CD14-positive monocyte (primary cell): ENCODE data around the gene C3orf49. TPM values are rescaled to one million over a fixed set of nuclear protein-coding genes. Genes with fewer than 3 reads are reported as not detected.

Experiments used
- DNase-seq, 3 donors: peaks; one replicate each; pipeline ENCODE4 v3.0.0-alpha.2; 2011 to 2022
- H2AFZ ChIP-seq: 2 replicates; pipeline ENCODE4 v1.6.0; 2012; ENCODE audit warnings: mild to moderate bottlenecking, low read depth, low read length, inconsistent platforms; ENCODE audit not compliant: insufficient read depth, poor library complexity, severe bottlenecking
- H3K27ac ChIP-seq, 2 donors: 1 replicate in 1 of 2; 2 replicates in 1 of 2; pipeline ENCODE4 v1.5.1; 2012 to 2013; ENCODE audit warnings: low read length in 2 of 2, control low read depth in 1 of 2, inconsistent platforms in 1 of 2, low read depth in 1 of 2, mild to moderate bottlenecking in 1 of 2
- H3K27me3 ChIP-seq, 2 donors: one replicate each; pipeline versions ENCODE4 v1.6.0 to v1.6.1; 2011 to 2013; ENCODE audit warnings: low read length in 2 of 2; ENCODE audit not compliant: control insufficient read depth in 2 of 2, insufficient read depth in 2 of 2
- H3K36me3 ChIP-seq, 2 donors: replicated peaks in 1 of 2; 1 replicate in 1 of 2; 2 replicates in 1 of 2; pipeline versions ENCODE4 v1.5.1 to v1.6.1; 2012 to 2013; ENCODE audit warnings: low read length in 2 of 2, control low read depth in 1 of 2, inconsistent platforms in 1 of 2, mild to moderate bottlenecking in 1 of 2; ENCODE audit not compliant: insufficient read depth in 2 of 2, control insufficient read depth in 1 of 2
- H3K4me1 ChIP-seq, 2 donors: 1 replicate in 1 of 2; 2 replicates in 1 of 2; pipeline versions ENCODE4 v1.5.1 to v1.6.1; 2012 to 2013; ENCODE audit warnings: low read length in 2 of 2, control low read depth in 1 of 2, inconsistent platforms in 1 of 2, mild to moderate bottlenecking in 1 of 2, moderate library complexity in 1 of 2; ENCODE audit not compliant: insufficient read depth in 2 of 2, control insufficient read depth in 1 of 2
- H3K4me2 ChIP-seq: replicated peaks from 2 replicates; pipeline ENCODE3; 2012; ENCODE audit warnings: low read length, moderate library complexity, mild to moderate bottlenecking; ENCODE audit not compliant: poor library complexity, severe bottlenecking; ENCODE audit errors: extremely low read depth
- H3K4me3 ChIP-seq, 3 experiments: fragments of 200-600 bp in 1 of 3; sonication (generic) in 1 of 3; replicated peaks in 1 of 3; 1 replicate in 2 of 3; 2 replicates in 1 of 3; pipeline ENCODE4 v1.5.1; 2011 to 2013; ENCODE audit warnings: low read length in 3 of 3, mild to moderate bottlenecking in 3 of 3, control low read depth in 2 of 3, low read depth in 2 of 3, inconsistent platforms in 1 of 3, moderate library complexity in 1 of 3
- H3K79me2 ChIP-seq: 2 replicates; pipeline ENCODE4 v1.6.0; 2012; ENCODE audit warnings: mild to moderate bottlenecking, control low read depth, inconsistent platforms, low read length, moderate library complexity; ENCODE audit not compliant: insufficient read depth
- H3K9ac ChIP-seq: 2 replicates; pipeline ENCODE4 v1.6.0; 2017; ENCODE audit warnings: low read length, mild to moderate bottlenecking; ENCODE audit not compliant: insufficient read depth, poor library complexity, severe bottlenecking
- H3K9me3 ChIP-seq, 2 donors: replicated peaks in 1 of 2; 1 replicate in 1 of 2; 2 replicates in 1 of 2; pipeline versions ENCODE4 v1.5.1 to v1.6.1; 2012 to 2013; ENCODE audit warnings: low read length in 2 of 2, control low read depth in 1 of 2; ENCODE audit not compliant: control insufficient read depth in 1 of 2, insufficient read depth in 1 of 2
- H4K20me1 ChIP-seq: 2 replicates; pipeline ENCODE4 v1.6.0; 2012; ENCODE audit warnings: mild to moderate bottlenecking, low read length, control low read depth, moderate library complexity; ENCODE audit not compliant: insufficient read depth
- H3K27ac Mint-ChIP-seq, 7 donors: one replicate each; pipeline ENCODE4 v1.8.0; 2020; ENCODE audit warnings: mild to moderate bottlenecking in 7 of 7, mixed read lengths in 7 of 7, moderate library complexity in 6 of 7, inconsistent platforms in 2 of 7
- H3K27me3 Mint-ChIP-seq, 3 donors: one replicate each; pipeline ENCODE4 v1.8.0; 2021 to 2022; ENCODE audit warnings: low read depth in 3 of 3, mild to moderate bottlenecking in 3 of 3, mixed read lengths in 3 of 3, moderate library complexity in 3 of 3, inconsistent platforms in 1 of 3
- H3K36me3 Mint-ChIP-seq, 2 donors: one replicate each; pipeline ENCODE4 v1.8.0; 2020; ENCODE audit warnings: mixed read lengths in 2 of 2, inconsistent platforms in 1 of 2, mild to moderate bottlenecking in 1 of 2
- H3K4me1 Mint-ChIP-seq: one replicate; pipeline ENCODE4 v1.8.0; 2020; ENCODE audit warnings: mild to moderate bottlenecking, mixed read lengths
- H3K4me3 Mint-ChIP-seq, 2 donors: one replicate each; pipeline ENCODE4 v1.8.0; 2020; ENCODE audit warnings: mild to moderate bottlenecking in 2 of 2, mixed read lengths in 2 of 2, moderate library complexity in 1 of 2
- H3K9me3 Mint-ChIP-seq, 7 donors: one replicate each; pipeline ENCODE4 v1.8.0; 2020 to 2022; ENCODE audit warnings: mixed read lengths in 7 of 7, mild to moderate bottlenecking in 6 of 7, moderate library complexity in 6 of 7, inconsistent platforms in 2 of 7
- WGBS: methylation state at CpG from one replicate; pipeline ENCODE4 v1.1.5; 2013; ENCODE audit warnings: missing lambda C conversion rate; ENCODE audit not compliant: insufficient coverage; 5-methylcytosine and 5-hydroxymethylcytosine counted together
- intact Hi-C, 2 donors: fragments of 100-400 bp; cut with micrococcal nuclease; formaldehyde crosslinking; loops; one replicate each; pipeline versions ENCODE4 v1.15.0 to v1.15.1; 2023
- polyA plus RNA-seq, 3 donors: library from polyadenylated mRNA; depleted of rRNA in 1 of 3; unstranded in 2 of 3; stranded (reverse) in 1 of 3; fragments of 300-500 nt in 2 of 3; fragments of >200 nt in 1 of 3; fragmentation: Illumina TruSeq in 2 of 3; gene quantifications; 1 replicate in 2 of 3; 2 replicates in 1 of 3; pipeline ENCODE4 v1.2.3, GENCODE V29; 2012 to 2021
- TF ChIP-seq, protein P1 (sequence below): fragments of 200-600 bp; IDR thresholded peaks from one replicate; pipeline ENCODE4 v1.8.0; 2022; ENCODE audit warnings: antibody characterized with exemption, mild to moderate bottlenecking

The C3orf49 gene
- polyA plus RNA-seq, 3 donors: not detected

- Histone ChIP-seq H3K9me3 (no peaks in the 10 kb centered on the region), H3K9ac (no peak overlapping the region), H3K27ac (no peak overlapping the region), H3K27me3 (no peaks in the 10 kb centered on the region), H3K4me2 (no peak overlapping the region), H4K20me1 (no peaks in the 10 kb centered on the region), H3K79me2 (no peaks in the 10 kb centered on the region), H3K36me3 (no peaks in the 10 kb centered on the region), H3K4me3 (no peak overlapping the region), H2AFZ (no peak overlapping the region), H3K4me1 (no peaks in the 10 kb centered on the region)
- DNase-seq: no peak
- Mint-ChIP-seq H3K4me1 (peaks cover 2% of the 10 kb centered on the region), H3K36me3 (no peaks in the 10 kb centered on the region), H3K9me3 (no peaks in the 10 kb centered on the region), H3K4me3 (no peak overlapping the region), H3K27me3 (no peaks in the 10 kb centered on the region), H3K27ac (no peak overlapping the region)
- WGBS: 82% methylated on average over 6 of the region's 6 CpGs
- TF ChIP-seq, protein P1, sequence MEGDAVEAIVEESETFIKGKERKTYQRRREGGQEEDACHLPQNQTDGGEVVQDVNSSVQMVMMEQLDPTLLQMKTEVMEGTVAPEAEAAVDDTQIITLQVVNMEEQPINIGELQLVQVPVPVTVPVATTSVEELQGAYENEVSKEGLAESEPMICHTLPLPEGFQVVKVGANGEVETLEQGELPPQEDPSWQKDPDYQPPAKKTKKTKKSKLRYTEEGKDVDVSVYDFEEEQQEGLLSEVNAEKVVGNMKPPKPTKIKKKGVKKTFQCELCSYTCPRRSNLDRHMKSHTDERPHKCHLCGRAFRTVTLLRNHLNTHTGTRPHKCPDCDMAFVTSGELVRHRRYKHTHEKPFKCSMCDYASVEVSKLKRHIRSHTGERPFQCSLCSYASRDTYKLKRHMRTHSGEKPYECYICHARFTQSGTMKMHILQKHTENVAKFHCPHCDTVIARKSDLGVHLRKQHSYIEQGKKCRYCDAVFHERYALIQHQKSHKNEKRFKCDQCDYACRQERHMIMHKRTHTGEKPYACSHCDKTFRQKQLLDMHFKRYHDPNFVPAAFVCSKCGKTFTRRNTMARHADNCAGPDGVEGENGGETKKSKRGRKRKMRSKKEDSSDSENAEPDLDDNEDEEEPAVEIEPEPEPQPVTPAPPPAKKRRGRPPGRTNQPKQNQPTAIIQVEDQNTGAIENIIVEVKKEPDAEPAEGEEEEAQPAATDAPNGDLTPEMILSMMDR: no peak
- intact Hi-C loops: no loop called here
These were observed 23.7 kb upstream of the C3orf49 start for GRCh38 chr3:63795438-63795837.

DNA sequence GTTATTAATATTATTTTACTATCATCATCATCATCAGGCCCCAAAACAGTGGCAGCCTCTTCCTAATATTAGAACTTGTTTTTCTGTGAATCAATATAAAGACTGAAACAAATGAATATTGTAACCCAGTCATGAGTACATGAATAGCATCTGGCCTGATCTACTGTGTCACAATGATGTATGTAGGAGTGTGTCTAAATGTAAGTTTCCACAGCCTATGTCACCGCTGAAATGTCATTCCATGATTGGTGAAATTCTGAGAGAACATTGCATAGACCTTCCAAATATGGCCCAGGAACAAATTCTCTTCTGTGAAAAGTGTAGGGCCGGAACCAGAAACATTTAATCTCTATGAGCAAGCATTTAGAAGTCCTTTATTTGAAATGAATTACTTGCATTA lies 20.6 kb upstream of the C3orf49 start:
- no peaks in the 10 kb centered on the region for H3K36me3 ChIP-seq
- no peaks in the 10 kb centered on the region for H3K27me3 ChIP-seq
- no peaks in the 10 kb centered on the region for H3K9me3 Mint-ChIP-seq
- no peaks in the 10 kb centered on the region for H3K4me1 Mint-ChIP-seq
- H3K27ac ChIP-seq: no peak overlapping the region
- H3K27ac Mint-ChIP-seq: no peak overlapping the region
- peaks cover 0 to 1% (median 0%) of the 10 kb centered on the region in 3 donors for H3K27me3 Mint-ChIP-seq
- H3K79me2 ChIP-seq: no peaks in the 10 kb centered on the region
- no peaks in the 10 kb centered on the region for H4K20me1 ChIP-seq
- H2AFZ ChIP-seq: no peak overlapping the region
- H3K9ac ChIP-seq: no peak overlapping the region
- 100% methylated on average over 1 of the region's 2 CpGs for WGBS
- no peak overlapping the region for H3K4me3 ChIP-seq
- H3K4me3 Mint-ChIP-seq: no peak overlapping the region
- no peaks in the 10 kb centered on the region for H3K4me1 ChIP-seq
- no peaks in the 10 kb centered on the region for H3K36me3 Mint-ChIP-seq
- H3K9me3 ChIP-seq: no peaks in the 10 kb centered on the region
- intact Hi-C loops: no loop called here
- no peak for DNase-seq
- TF ChIP-seq, protein P1: no peak
- H3K4me2 ChIP-seq: no peak overlapping the region
